ENCODE measurements around the gene DAO.
"Not testable (repeated sequence)": the region's sequence is repeated elsewhere in the genome, so short reads cannot be mapped to it uniquely, and the experiment has no call there.

Gene DAO

DNA sequence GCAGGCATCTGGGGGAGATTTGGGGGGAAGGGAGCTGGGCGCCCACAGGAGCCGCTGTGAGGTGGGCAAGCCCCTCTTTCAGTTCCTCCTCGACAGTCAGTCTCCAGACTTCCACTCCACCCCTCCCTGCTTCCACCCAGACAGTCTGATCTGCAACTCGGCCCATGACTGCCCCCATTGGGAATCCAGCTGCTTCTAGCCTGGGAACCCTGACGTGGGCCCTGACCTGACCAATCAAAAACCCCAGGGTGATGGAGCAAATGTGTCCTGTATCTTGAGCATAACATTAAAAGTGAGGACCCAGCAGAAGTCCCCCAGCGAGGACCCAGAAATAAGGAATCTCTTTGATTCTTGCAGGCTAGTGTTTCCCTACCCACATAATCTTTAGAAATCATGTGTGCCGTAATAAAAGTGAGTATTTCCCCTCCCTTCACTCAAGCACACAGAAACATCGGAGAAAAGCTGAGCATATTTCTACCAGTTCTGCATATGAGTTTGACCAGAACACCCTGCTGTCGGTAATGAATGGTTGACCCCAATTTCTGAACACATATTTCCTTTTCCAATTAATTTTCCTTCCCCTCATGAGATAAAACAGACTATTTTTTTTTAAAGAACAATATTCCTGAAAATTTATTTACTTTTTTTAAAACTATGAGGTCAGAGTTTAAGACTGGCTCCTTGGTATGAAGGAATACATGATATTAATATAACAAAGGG, 28.9 kb upstream of the DAO start:
- no peak for DNase-seq (ENCODE audit: low spot score)

DNA sequence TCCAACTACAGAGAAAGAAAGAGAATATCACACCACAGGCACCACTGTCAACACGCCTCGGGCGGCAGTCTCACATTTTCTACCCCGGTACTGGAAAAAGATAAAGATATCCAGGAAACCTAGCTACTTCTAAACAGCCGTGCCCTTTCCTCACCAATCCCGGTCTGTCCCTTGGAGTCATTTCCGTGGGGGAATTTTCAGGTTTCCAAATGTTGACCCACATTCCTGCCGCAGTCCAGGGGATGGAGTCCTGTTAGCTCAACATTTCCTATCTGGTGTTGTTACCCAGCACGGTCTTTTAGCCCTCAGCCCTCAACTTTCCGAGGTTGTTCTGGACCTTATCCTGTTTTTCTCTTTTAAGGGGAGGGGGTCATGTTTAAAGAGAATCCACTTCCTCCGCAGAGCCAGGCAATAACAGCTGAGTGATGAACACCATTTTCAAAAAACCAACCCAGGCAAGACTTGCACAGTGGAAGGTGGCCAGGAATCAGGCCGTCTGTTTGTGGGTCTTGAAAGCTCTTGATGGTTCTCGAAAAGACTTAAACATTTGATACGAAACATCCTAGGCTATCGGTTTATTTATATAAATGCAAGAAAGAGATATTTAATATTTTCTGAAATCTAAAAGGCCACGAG, 27.1 kb upstream of the DAO start:
- DNase-seq (ENCODE audit: low spot score) = no peak

DNA sequence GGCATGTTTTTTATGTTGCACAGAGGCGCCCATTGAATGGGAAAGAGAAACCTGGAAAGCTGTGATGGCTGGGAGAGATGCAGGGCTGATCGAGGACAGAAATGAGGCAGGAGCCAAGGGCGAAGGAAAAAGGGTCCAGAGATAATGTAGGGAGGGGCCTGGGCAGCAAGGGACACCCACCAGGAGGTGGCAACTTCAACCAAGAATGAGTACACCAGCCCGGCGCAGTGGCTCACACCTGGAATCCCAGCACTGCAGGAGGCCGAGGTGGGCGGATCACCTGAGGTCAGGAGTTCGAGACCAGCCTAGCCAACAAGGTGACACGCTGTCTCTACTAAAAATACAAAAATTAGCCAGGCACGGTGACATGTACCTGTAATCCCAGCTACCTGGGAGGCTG, 26.5 kb upstream of the DAO start:
- no peak for DNase-seq (ENCODE audit: low spot score)

DNA sequence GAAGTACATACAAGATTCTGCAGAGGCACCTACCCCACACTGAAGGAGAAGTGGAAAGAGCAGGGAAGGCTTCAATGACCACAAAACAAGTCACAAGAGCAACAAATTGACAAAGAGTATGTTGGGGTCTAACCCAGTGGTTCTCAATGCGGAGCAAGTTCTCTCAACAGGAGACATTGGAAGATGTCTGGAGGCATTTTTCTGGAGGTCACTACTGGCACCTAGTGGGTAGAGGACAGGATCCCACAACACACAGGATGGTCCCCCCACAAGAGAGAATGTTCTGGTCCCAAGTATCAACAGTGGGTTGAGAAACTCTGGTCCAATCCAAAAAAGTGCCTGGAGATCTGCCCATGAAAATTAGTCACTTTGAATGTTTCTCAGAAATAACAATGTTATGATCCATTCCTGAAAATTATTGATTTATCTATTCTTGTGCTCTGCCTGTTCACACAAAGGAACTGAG, 25.9 kb upstream of the DAO start:
- no peak for DNase-seq (ENCODE audit: low spot score)

DNA sequence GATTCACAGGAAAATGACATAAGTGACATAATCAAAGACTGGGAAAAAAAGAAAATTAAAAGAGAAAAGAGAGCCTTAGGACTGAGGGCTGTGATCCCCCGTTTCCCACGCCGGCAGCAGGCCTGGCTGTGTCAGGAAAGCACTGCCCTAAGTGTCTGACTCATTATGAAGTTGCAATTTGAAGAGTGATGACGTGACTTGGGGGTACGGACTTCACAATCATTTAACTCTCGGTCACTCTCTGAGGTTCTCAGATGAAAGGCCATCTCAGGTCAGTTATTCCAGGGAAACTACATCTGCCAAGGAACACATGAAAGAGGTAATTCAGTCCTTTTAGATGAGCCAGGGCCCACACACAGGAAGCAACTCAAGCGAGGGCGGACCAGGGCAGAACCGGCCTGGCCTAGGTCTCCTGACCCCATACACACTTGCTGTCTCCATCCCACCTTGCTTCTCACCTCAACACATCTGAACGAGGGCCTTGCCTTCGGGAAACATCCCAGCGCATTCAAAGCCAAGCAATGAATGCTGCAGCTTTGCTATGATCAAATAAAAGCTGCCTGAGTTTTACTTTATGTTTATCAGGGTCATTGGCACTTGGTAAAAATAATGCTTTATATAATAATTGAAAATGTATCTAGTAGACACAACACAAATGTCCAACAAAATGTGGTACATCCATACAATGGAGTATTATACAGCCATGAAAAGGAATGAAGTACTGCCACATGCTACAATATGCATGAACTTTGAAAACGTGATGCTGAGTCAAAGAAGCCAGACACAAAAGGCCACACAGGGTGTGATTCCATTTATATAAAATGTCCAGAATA, 25.2 kb upstream of the DAO start:
- DNase-seq (ENCODE audit: low spot score) = no peak

GRCh38 chr12:108855284-108856169, 24.4 kb upstream of the DAO start:
- DNase-seq (ENCODE audit: low spot score) = no peak

DNA sequence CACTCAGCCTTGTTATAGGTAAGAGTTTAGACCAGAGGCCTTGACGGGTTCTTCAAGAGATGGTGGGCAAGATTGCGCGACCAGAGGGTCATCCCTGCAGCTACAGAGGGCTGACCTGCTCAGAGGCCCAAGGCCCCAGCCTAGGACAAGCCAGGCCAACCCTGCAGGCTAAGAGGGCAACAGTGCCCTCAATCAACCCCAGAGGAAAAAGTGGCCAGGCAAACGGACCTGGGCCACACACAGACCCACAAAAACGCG, 23.8 kb upstream of the DAO start:
- DNase-seq (ENCODE audit: low spot score) = no peak

DNA sequence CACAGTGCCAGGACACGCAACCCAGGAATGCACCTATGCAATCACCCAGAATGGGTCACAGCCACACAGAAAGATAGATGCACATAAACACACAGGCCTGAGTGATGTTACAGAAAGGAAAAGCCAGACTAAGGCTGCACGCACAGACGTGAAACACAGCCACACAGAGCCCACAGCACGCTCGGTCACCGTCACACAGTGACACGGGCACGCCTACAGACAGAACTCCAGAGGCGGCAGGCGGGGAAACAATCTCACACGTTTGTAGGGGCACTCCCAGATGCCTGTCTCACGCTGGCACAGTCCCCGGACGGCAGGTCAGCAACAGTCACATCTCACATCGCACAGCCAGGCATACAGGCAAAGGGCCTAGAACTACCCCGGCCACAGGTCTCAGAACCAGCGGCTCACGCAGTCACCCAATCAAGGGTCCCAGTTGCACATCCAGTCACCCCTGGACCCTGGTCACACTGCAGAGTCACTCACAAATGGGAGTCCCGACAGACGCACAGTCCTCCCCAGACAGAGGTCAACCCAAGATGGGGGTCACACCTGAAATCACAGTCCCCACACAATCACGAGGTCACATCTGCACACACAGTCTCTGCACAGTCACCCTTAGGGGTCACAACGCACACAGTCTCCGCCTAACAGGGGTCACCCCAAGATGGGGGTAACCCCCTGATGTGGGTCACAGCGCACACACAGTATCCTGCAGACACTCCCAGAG, 23.3 kb upstream of the DAO start:
- no peak for DNase-seq (ENCODE audit: low spot score)

- DNase-seq (ENCODE audit: low spot score) = no peak
These were observed 22.8 kb upstream of the DAO start for GRCh38 chr12:108857158-108857407.

DNA sequence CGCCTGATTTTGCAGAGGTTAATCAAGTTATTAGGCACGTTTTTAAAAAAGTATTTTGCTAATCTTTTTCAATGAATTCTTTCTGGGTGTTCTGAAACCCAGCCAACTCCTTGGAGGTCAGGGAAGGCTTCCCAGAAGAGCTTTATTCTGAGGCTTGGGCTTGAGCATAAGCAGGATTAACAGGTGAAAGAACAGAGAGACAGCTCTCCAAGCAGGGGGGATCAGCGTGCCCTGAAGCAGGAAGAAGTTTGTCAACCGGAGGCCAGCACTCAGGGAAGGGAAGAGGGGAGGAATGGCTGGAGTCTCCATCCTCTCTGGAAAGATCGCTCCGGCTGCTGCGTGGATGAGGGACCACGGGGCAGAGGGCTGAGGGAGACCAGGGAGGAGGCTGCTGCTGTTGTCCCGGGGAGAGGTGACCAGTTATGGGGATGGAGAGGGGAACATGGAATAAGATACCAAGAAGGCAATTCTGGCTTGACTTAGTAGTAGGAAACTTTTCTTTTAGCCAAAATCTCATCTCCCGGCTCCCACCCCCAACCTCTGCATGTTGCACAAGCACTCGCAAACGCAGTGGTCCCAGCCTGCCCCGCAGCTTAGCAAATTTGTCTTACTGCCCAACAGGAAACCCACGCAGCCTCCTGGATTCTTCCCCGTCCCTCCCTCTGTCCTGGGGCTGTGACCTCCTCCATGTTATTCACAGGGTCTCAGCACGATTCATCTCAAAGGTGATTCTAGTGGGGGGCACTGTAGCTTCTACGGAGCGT, 21.4 kb upstream of the DAO start:
- no peak for DNase-seq (ENCODE audit: low spot score)

GRCh38 chr12:108859141-108859922, 20.6 kb upstream of the DAO start:
- DNase-seq (ENCODE audit: low spot score) = not testable (repeated sequence)

GRCh38 chr12:108859923-108860291, 20.0 kb upstream of the DAO start:
- no peak for DNase-seq (ENCODE audit: low spot score)

- no peak for DNase-seq (ENCODE audit: low spot score)
These were observed 19.4 kb upstream of the DAO start for GRCh38 chr12:108860443-108860842.

DNA sequence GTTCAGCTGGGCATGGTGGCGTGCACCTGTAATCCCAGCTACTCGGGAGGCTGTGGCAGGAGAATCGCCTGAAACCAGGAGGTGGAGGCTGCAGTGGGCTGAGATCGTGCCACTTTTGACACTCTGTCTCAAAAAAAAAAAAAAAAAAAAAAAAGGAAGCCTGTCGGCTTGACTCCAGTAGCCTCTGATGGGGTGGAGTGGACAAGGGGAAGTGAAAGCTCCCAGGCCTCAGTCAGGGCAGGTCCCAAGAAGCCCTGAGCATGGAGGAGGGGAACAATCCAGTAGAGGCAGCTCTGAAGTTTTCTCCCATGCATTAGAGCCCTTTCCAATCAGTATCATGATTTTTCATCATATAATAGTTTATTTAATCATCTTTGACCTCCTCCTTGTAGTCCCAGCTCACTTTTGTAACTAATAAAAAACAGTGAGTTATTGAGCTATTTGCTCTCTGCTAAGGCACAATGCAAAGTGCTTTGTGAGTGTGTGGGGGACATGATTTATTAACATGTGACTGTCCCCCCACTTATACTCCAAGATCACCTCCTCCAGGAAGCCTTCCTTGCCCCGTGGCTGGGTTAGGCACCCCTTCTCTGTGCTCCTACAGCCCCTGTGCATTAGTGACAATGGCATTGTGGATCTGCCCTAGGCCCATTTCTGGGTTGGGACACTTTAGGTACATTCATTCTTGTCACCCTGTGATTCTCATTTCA, 17.9 kb upstream of the DAO start:
- no peak for DNase-seq (ENCODE audit: low spot score)

- no peak for DNase-seq (ENCODE audit: low spot score)
These were observed 17.3 kb upstream of the DAO start for GRCh38 chr12:108862588-108862959.

DNA sequence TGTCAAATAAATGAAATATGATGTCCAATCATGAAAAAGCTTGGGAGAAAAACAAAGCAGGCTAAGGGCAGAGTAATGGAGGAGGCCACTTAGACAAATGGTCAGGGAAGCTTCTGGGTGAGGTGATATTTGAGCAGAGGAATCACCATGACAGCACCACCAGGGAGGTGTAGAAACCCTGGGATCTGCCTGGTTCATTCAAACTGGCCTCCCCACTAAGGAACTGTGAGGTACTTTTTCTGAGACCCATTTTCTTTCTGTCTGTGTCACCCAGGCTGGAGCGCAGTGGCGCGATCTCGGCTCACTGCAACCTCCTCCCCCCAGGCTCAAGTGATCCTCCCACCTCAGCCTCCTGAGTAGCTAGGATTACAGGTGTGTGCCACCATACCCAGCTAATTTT, 14.7 kb upstream of the DAO start:
- DNase-seq (ENCODE audit: low spot score) = no peak

DNA sequence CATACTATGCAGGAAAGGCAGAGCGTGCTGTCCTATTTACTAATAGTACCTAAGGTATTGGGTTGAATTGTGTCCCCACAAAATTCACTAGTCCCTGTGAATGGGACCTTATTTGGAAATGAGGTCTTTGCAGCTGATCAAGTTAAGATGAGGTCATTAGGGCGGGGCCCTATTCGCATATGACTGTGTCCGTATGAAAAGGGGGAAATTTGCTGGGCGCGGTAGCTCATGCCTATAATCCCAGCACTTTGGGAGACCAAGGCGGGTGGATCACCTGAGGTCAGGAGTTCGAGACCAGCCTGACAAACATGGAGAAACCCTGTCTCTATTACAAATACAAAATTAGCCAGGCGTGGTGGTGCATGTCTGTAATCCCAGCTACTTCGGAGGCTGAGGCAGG, 13.8 kb upstream of the DAO start:
- DNase-seq (ENCODE audit: low spot score) = not testable (repeated sequence)

DNA sequence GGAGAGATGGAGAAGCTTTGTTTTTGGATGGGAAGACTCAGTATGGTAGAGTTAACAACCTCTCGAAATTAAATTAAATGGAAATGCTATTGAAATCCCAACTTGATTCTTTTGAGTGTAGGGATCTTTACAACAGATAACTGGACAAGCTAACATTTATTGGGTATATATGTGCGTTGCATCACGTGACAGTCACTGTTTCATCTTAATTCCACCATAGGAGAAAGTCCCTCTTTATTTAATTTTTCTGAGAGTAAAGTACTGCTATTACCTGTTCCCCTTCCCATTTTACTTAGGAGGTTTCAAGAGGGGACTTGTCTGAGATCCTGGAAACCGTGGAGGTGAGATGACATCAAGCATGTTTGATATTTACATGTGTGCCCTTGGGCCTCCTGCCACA, 11.1 kb upstream of the DAO start:
- DNase-seq (ENCODE audit: low spot score) = no peak

DNA sequence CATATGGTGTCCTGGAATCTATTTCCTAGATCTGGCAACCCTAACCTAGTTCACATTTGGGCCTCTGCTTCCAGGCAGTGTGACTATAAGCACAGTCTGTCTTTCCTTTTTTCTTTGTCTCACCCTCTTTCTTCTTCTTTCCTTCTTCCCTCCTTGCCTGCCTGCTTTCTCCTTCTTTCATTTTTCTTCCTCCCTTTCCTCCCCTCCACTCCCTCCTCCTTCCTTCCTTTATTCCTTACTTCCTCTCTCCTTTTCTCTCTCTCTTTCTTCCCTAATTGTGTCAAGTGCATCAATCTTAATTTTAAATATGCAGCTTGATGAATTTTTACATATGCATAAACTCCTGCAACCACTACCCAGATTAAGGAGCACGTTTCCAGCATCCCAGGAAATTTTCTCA, 4.6 kb upstream of the DAO start:
- no peak for DNase-seq (ENCODE audit: low spot score)

Data from putamen (tissue), 1 donor.